ENCODE measurements around the gene KCNJ5. TPM values are rescaled to one million over a fixed set of nuclear protein-coding genes. Genes with fewer than 3 reads are reported as not detected.

The KCNJ5 gene
- total RNA-seq, 1 experiment from 2014 or later: 0.17 TPM

DNA sequence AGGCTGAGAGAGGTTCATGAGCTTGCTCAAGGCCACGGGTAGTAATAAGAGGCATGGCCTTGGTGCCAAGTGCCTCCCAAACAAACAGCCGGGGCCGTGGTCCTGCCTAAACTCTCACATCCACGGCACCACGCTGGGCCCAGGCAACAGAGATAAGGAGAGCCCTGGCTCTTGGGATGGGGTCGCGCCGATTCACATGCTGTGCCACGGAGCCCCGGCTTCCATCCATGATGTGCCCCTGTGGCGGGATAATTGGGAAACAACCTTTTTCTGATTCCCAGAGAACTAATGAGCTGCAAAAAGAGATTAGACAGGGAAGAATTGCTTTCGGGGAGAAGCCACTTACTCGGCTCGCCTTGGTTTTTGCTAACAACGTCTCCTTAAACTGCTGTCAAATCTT is 29.5 kb downstream of the KCNJ5 start:
- no peak for TF ChIP-seq ZNF274 (IDR thresholded peaks at IDR 0.05; ENCODE audit: low read depth, low read length)
- TF ChIP-seq EZH2 (IDR thresholded peaks at IDR 0.05): no peak
- Histone ChIP-seq H3K9me2 (ENCODE audit: insufficient read depth) (no peaks in the 10 kb centered on the region), H3K4me2 (ENCODE audit: low read length) (no peak overlapping the region), H3K4me1 (ENCODE audit: control insufficient read depth in 1 of 2, insufficient read depth in 2 of 2, low read length in 2 of 2) (no peaks in the 10 kb centered on the region), H3K27ac (ENCODE audit: low read depth, low read length) (no peak overlapping the region), H4K20me1 (ENCODE audit: insufficient read depth) (no peaks in the 10 kb centered on the region), H3K4me3 (replicated peaks in 1 of 2; ENCODE audit: low read depth in 1 of 2, low read length in 2 of 2) (no peak overlapping the region), H3K9me3 (ENCODE audit: control insufficient read depth in 1 of 2, insufficient read depth in 1 of 2, low read depth in 1 of 2, low read length in 2 of 2) (no peaks in the 10 kb centered on the region), H3K36me3 (ENCODE audit: control insufficient read depth in 1 of 2, insufficient read depth in 2 of 2, low read length in 2 of 2) (no peaks in the 10 kb centered on the region), H3K27me3 (ENCODE audit: insufficient read depth, low read length) (no peaks in the 10 kb centered on the region), H3K79me2 (ENCODE audit: insufficient read depth, low read length) (no peaks in the 10 kb centered on the region), H3K9ac (ENCODE audit: low read length) (no peak overlapping the region), H2AFZ (ENCODE audit: low read depth, low read length, poor library complexity, severe bottlenecking) (no peak overlapping the region)
- POLR2A ChIA-PET: no interaction called here
- DNase-seq (ENCODE audit: low read depth, low spot score) (no peak), ATAC-seq (no peak)
- RAD21 ChIA-PET (ENCODE audit: low non-redundant PET in 1 of 2, low total read pairs in 2 of 2, uncharacterized antibody in 2 of 2, unreplicated experiment in 2 of 2): no interaction called here
- no TSS peak for BruUV-seq (replicated peaks)
- intact Hi-C loops (cut with micrococcal nuclease): no loop called here
- CTCF ChIA-PET: no interaction called here

DNA sequence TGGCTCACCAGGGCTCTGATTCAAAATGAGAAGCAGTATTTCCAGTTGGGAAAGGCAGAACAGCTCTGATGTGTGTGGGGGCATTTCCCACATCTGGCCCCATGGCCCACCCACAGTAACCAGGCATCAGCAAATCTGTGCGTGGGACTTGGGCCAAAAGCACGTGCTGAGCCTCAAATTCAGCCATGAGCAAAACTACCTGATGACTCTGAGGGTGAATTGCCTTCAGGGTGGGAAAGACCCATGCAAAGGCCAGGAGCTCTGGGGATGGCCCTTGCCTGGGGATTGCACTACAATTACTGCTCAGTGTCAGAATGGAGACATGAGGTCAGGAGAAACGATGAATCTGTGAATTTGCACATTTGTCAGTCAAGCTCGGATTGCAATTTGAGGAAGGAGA is 30.6 kb downstream of the KCNJ5 start:
- intact Hi-C loops (cut with micrococcal nuclease): no loop called here
- ChIA-PET CTCF (no interaction called here), POLR2A (no interaction called here), RAD21 (ENCODE audit: low non-redundant PET in 1 of 2, low total read pairs in 2 of 2, uncharacterized antibody in 2 of 2, unreplicated experiment in 2 of 2) (no interaction called here)
- Histone ChIP-seq H2AFZ (ENCODE audit: low read depth, low read length, poor library complexity, severe bottlenecking) (no peak overlapping the region), H4K20me1 (ENCODE audit: insufficient read depth) (no peaks in the 10 kb centered on the region), H3K27ac (ENCODE audit: low read depth, low read length) (no peak overlapping the region), H3K9me3 (ENCODE audit: control insufficient read depth in 1 of 2, insufficient read depth in 1 of 2, low read depth in 1 of 2, low read length in 2 of 2) (no peaks in the 10 kb centered on the region), H3K9ac (ENCODE audit: low read length) (no peak overlapping the region), H3K27me3 (ENCODE audit: insufficient read depth, low read length) (no peaks in the 10 kb centered on the region), H3K79me2 (ENCODE audit: insufficient read depth, low read length) (no peaks in the 10 kb centered on the region), H3K4me1 (ENCODE audit: control insufficient read depth in 1 of 2, insufficient read depth in 2 of 2, low read length in 2 of 2) (no peaks in the 10 kb centered on the region), H3K4me2 (ENCODE audit: low read length) (no peak overlapping the region), H3K9me2 (ENCODE audit: insufficient read depth) (no peaks in the 10 kb centered on the region), H3K36me3 (ENCODE audit: control insufficient read depth in 1 of 2, insufficient read depth in 2 of 2, low read length in 2 of 2) (no peaks in the 10 kb centered on the region), H3K4me3 (replicated peaks in 1 of 2; ENCODE audit: low read depth in 1 of 2, low read length in 2 of 2) (no peak overlapping the region)
- BruUV-seq (replicated peaks): no TSS peak
- ATAC-seq (no peak), DNase-seq (ENCODE audit: low read depth, low spot score) (no peak)
- TF ChIP-seq, protein P1, sequence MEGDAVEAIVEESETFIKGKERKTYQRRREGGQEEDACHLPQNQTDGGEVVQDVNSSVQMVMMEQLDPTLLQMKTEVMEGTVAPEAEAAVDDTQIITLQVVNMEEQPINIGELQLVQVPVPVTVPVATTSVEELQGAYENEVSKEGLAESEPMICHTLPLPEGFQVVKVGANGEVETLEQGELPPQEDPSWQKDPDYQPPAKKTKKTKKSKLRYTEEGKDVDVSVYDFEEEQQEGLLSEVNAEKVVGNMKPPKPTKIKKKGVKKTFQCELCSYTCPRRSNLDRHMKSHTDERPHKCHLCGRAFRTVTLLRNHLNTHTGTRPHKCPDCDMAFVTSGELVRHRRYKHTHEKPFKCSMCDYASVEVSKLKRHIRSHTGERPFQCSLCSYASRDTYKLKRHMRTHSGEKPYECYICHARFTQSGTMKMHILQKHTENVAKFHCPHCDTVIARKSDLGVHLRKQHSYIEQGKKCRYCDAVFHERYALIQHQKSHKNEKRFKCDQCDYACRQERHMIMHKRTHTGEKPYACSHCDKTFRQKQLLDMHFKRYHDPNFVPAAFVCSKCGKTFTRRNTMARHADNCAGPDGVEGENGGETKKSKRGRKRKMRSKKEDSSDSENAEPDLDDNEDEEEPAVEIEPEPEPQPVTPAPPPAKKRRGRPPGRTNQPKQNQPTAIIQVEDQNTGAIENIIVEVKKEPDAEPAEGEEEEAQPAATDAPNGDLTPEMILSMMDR (IDR thresholded peaks at IDR 0.05 in 2 of 3, conservative IDR thresholded peaks at IDR 0.05 in 1 of 3; ENCODE audit: borderline replicate concordance in 1 of 3, insufficient read depth in 1 of 3, low read depth in 2 of 3, low read length in 2 of 3): no peak
- TF ChIP-seq CEBPB (IDR thresholded peaks at IDR 0.05; ENCODE audit: low read depth) (no peak), TCF7L2 (IDR thresholded peaks at IDR 0.05; ENCODE audit: borderline replicate concordance, extremely low read depth, insufficient read depth, insufficient read length) (no peak), ZFX (IDR thresholded peaks at IDR 0.05) (no peak), RAD21 (IDR thresholded peaks at IDR 0.05; ENCODE audit: low read depth) (no peak)
